HG02970 (cell line): ENCODE results near the gene LAMC1.
"Not testable (repeated sequence)": the region's sequence is repeated elsewhere in the genome, so short reads cannot be mapped to it uniquely, and the experiment has no call there.

Experiments used
- ATAC-seq: cut with Tn5 transposase; IDR thresholded peaks from one replicate; pipeline ENCODE4 v1.9.1; 2021; ENCODE audit warnings: mild to moderate bottlenecking, moderate library complexity, moderate number of reproducible peaks; ENCODE audit not compliant: unreplicated experiment, low FRiP score

The LAMC1 gene

DNA sequence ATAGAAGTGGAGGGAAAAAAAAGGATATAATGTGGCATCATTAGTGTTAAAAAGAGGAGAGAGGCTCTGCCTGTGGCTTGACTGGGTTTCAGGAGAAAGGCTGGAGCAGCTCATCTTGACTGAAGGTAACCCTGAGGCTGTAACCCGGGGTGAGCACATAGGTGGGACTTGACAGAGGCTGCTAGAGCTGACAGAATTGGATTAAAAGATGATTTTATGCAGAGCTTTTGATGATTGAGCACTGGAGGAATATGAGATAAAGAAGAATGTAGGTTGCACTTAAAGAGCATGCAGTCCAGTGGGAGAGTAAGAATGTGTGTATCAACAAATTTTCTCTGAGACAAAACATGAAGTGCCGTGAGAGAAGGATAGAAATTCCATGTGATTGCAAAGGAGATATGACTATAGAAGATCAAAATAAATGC lies 17.3 kb downstream of the LAMC1 start:
- no peak for ATAC-seq

DNA sequence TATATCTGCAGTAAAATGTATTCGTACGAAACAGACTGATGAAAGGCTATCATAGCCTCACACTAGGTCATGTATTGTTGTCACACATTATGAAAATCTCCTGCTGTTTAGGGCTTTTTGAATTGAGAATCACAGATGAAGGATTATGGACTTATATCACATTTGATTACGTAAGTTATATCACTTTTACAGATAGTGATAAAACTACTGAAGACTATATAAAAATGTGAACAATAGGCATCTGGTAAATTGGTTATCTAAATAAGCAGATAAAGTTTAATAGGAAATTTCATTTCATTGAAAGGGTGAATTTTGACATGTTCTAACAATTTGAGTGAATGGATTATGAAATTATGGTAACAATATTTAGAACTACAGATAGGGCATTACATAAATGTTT lies 20.0 kb downstream of the LAMC1 start:
- no peak for ATAC-seq

- ATAC-seq: no peak
These were observed 20.9 kb downstream of the LAMC1 start for GRCh38 chr1:183043872-183044854.

GRCh38 chr1:183044893-183045649 lies 21.9 kb downstream of the LAMC1 start:
- ATAC-seq: no peak

- peak; percentile 87 for ATAC-seq
These were observed 25.2 kb downstream of the LAMC1 start for GRCh38 chr1:183048087-183049085.

DNA sequence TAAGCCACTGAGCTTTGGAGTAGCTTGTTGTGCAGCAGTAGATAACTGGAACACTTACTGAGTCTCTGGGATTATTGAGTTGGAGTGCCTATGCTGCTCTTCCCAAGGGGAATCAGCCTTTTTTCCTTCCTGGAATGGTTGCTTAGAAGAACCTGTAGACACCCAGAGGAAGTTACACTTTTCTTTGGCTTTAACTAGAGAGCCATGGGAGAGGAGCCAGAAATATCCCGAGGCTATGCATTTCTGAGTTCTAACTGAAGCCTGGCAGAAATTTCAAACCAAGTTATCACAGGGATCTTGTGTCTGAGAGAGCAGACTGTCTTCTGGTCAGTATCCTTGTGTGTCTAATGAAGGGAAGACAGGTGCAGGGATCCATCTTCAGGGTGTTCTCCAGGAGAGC lies 28.3 kb downstream of the LAMC1 start:
- ATAC-seq: no peak

DNA sequence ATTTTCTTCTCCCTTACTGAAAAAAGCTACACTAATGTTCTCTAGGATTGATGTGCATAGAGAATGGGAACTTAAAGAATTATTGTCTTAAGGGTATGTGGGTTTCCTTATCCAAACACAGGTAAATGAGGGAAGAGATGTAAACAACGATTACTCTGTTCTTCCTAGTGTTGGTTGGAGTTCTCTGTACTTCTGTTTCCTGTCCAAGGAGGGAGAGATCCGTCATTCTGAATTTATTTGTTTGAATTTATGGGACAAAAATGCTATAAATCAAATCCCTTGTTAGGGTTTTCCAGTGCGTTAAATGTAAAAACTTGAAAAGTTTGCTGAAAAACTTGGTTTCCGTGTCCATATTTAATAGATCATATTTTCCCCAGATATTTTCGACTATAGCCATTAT lies 29.6 kb downstream of the LAMC1 start:
- no peak for ATAC-seq

- ATAC-seq: no peak
These were observed 35.8 kb downstream of the LAMC1 start for GRCh38 chr1:183058851-183059502.

- ATAC-seq: no peak
These were observed 38.0 kb downstream of the LAMC1 start for GRCh38 chr1:183061194-183061593.

GRCh38 chr1:183063349-183063748 lies 40.1 kb downstream of the LAMC1 start:
- no peak for ATAC-seq

GRCh38 chr1:183065168-183065706 lies 42.0 kb downstream of the LAMC1 start:
- ATAC-seq: no peak

DNA sequence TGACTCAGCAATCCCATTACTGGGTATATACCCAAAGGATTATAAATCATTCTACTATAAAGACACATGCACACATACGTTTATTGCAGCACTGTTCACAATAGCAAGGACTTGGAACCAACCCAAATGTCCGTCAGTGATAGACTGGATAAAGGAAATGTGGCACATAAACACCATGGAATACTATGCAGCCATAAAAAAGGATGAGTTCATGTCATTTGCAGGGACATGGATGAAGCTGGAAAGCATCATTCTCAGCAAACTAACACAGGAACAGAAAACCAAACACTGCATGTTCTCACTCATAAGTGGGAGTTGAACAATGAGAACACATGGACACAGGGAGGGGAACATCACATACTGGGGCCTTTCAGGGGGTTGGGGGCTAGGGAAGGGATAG lies 43.2 kb downstream of the LAMC1 start:
- not testable (repeated sequence) for ATAC-seq

DNA sequence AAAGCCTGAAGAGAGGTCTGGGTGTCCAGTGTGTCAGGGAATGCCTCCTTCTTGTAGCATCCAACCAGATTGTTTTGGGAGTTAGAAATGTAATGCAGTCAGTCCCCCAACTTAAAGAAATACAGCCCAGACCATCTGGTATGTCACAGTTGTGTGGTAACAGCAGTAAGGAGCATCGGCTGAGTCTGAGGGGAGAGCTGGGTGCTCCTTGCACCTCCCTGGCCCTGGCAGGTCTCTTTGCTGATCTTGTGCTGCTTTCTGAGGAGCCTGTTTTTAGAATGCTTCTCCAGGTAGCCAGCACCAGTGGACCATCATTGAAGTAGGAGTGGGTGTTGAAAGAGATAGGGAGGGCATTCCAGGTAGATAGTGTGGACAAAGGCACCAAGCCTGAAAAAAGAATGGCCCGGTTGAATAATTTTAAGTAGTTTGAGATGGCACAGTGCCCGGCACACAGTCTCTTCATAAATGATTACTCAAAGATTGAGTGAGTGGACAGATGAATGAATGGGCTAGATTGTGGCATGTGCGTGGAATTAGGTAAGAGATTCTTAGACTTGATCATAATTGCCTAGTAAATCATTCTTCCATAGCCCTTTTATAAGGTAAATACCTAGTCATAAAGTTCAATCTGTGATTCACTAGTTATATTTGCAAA lies 46.5 kb downstream of the LAMC1 start:
- ATAC-seq: no peak

GRCh38 chr1:183070234-183070922 lies 47.2 kb downstream of the LAMC1 start:
- no peak for ATAC-seq

DNA sequence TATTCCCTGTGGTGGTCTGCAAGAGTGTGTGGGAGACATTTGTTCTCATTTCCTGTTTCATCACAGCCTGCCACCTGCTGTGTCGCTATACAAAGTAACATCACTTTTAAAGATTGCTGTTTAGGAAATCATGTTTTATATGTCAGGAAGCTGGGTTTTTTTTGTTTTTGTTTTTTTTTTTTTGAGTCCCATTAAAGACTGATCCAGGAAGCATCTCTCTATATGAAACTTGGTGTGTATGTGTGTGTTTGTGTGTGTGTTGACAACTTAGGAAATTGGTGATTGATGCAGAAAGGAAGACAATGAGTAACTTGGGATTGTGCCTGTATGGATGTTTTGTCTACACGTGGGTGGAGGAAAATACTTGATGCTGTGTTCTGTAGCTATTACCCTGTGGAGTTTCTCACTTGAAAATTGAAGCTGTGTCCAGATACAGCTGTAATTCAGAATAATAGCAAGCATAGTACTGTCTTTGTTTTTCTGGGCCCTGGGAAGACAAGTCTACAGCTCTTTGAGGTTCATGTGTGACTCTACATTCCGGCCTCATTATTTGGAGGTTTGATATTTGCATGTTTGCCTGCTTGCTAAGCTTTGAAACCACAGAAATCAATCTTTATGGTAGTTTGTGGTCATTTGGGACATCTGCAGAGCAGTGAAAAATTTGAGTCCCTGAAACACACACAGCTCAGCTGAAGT lies 47.9 kb downstream of the LAMC1 start:
- ATAC-seq: peak; percentile 83

DNA sequence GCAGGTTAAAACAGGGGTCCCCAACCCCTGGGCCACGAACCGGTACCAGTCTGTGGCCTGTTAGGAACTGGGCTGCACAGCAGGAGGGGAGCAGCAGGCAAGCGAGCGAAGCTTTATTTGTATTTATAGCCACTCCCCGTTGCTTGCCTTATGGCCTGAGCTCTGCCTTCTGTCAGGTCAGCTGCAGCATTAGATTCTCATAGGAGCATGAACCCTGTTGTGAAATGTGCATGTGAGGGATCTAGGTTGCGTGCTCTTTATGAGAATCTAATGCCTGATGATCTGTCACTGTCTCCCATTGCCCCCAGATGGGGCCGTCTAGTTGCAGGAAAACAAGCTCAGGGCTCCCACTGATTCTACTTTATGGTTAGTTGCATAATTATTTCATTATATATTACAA lies 49.4 kb downstream of the LAMC1 start:
- ATAC-seq: not testable (repeated sequence)

- no peak for ATAC-seq
These were observed 50.1 kb downstream of the LAMC1 start for GRCh38 chr1:183073320-183073719.

DNA sequence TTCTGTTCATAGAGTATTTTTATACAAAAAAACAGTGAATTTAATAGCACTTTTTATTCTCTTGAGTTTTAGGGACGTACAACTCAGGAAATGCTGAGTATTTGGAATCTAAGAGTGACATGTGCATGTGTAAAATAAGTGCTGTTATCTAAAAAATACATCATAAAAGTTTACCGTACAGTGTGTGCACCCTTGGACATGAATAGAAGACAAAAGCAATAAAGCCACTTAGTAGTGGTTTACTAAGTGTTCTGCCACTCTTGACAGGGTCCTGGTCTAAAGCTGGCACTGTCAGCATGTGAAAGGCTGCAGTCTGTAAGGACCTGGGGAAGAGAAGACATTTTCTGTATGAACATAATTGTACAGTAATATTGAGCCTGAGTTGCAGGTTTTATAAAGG lies 51.0 kb downstream of the LAMC1 start:
- ATAC-seq: no peak
